Measurements from ENCODE around the gene NOS3. TPM values are rescaled to one million over a fixed set of nuclear protein-coding genes. Genes with fewer than 3 reads are reported as not detected.

NOS3 gene
- total RNA-seq, 4 donors from 2014 or later, result 2.5 to 11.3 (median 6.0) TPM

DNA sequence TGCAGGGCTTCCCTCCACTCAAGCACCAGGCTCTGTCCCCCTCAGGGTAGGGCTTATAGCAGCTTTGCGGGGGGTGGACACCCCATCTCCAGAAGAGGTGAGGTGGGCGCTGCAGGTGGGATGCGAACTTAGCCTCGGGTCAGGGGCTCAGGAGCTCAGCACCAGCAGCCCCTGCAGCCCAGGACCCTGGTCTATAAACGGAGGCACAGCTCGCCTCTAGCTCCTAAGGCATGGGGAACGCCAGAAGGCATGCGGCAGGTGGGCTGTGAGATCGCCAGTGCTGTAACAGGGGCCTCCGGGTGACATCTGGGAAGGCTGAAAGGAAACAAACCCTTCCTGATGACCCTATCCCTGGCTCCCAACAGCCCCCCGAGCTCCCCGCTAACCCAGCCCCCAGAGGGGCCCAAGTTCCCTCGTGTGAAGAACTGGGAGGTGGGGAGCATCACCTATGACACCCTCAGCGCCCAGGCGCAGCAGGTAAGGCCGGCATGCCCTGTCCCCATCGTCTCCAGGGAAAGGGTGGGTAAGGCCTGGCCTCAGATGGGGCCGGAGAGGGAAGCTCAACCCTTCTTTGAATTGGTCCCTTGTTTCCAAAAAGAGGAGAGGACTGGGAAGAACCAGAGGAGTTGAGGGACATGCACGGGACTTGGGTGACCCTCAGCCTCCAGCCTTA is 4.2 kb downstream of the NOS3 start:
- TF ChIP-seq, protein P1, sequence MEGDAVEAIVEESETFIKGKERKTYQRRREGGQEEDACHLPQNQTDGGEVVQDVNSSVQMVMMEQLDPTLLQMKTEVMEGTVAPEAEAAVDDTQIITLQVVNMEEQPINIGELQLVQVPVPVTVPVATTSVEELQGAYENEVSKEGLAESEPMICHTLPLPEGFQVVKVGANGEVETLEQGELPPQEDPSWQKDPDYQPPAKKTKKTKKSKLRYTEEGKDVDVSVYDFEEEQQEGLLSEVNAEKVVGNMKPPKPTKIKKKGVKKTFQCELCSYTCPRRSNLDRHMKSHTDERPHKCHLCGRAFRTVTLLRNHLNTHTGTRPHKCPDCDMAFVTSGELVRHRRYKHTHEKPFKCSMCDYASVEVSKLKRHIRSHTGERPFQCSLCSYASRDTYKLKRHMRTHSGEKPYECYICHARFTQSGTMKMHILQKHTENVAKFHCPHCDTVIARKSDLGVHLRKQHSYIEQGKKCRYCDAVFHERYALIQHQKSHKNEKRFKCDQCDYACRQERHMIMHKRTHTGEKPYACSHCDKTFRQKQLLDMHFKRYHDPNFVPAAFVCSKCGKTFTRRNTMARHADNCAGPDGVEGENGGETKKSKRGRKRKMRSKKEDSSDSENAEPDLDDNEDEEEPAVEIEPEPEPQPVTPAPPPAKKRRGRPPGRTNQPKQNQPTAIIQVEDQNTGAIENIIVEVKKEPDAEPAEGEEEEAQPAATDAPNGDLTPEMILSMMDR (IDR thresholded peaks at IDR 0.05; ENCODE audit: low read depth), result no peak

DNA sequence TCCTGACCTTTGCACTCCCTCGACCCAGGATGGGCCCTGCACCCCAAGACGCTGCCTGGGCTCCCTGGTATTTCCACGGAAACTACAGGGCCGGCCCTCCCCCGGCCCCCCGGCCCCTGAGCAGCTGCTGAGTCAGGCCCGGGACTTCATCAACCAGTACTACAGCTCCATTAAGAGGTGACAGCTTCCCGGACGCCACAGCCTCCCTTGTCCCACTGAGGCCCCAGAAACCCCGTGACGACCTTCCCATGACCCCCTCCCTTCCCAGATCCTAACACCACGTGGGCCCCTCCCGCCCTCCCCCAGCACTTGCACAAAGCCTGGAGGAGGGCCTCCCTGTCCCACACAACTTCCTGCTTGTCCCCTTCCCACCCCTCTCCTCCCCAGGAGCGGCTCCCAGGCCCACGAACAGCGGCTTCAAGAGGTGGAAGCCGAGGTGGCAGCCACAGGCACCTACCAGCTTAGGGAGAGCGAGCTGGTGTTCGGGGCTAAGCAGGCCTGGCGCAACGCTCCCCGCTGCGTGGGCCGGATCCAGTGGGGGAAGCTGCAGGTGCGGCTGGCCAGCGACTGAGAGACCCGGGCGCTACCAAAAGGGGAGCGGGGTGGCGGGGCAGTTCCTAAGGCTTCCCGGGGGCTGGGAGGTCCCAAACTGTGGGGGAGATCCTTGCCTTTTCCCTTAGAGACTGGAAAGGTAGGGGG is 5.7 kb downstream of the NOS3 start:
- TF ChIP-seq, protein P1 (IDR thresholded peaks at IDR 0.05; ENCODE audit: low read depth), result no peak

DNA sequence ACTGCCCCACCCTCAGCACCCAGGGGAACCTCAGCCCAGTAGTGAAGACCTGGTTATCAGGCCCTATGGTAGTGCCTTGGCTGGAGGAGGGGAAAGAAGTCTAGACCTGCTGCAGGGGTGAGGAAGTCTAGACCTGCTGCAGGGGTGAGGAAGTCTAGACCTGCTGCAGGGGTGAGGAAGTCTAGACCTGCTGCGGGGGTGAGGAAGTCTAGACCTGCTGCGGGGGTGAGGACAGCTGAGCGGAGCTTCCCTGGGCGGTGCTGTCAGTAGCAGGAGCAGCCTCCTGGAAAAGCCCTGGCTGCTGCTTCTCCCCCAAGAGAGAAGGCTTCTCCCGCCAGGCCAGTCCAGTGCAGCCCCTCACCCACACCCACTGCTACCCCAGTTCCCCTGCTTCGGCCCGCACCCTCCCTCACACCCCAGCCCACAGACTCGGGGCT is 6.3 kb downstream of the NOS3 start:
- TF ChIP-seq, protein P1 (IDR thresholded peaks at IDR 0.05; ENCODE audit: low read depth), result no peak

DNA sequence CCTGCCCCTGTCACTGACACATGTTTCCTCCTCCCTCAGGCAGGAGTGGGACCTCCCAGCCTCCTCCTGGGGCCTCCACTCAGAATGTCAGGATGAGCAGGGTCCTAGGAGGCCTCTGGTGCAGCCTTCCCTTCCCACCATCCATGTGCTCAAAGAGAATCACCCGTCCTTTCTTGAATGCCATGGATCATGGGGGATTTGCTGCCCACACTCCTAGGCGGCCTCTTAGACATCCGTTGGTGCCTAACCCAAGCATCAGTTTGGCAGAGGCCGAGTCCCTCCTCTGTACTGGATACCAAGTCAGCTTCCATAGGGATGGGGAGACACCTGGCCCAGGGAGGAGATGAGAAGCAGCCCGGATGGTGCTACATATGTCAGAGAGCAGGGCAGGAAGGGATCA is 7.0 kb downstream of the NOS3 start:
- TF ChIP-seq, protein P1 (IDR thresholded peaks at IDR 0.05; ENCODE audit: low read depth), result no peak

DNA sequence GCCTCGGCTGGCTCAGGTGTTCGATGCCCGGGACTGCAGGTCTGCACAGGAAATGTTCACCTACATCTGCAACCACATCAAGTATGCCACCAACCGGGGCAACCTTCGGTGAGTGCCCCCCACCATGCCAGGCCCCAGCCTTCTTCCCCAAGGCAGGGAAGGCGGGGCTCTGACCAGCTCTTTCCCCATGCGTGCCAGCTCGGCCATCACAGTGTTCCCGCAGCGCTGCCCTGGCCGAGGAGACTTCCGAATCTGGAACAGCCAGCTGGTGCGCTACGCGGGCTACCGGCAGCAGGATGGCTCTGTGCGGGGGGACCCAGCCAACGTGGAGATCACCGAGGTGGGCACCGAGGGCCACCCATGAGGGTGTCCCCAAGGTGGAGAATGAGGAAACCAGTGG is 7.5 kb downstream of the NOS3 start:
- TF ChIP-seq, protein P1 (IDR thresholded peaks at IDR 0.05; ENCODE audit: low read depth), result no peak

DNA sequence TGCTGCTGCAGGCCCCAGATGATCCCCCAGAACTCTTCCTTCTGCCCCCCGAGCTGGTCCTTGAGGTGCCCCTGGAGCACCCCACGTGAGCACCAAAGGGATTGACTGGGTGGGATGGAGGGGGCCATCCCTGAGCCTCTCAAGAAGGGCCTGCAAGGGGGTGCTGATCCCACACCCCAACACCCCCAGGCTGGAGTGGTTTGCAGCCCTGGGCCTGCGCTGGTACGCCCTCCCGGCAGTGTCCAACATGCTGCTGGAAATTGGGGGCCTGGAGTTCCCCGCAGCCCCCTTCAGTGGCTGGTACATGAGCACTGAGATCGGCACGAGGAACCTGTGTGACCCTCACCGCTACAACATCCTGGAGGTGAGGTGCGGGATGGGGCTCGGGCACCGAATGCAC is 8.2 kb downstream of the NOS3 start:
- TF ChIP-seq, protein P1 (IDR thresholded peaks at IDR 0.05; ENCODE audit: low read depth), result no peak

DNA sequence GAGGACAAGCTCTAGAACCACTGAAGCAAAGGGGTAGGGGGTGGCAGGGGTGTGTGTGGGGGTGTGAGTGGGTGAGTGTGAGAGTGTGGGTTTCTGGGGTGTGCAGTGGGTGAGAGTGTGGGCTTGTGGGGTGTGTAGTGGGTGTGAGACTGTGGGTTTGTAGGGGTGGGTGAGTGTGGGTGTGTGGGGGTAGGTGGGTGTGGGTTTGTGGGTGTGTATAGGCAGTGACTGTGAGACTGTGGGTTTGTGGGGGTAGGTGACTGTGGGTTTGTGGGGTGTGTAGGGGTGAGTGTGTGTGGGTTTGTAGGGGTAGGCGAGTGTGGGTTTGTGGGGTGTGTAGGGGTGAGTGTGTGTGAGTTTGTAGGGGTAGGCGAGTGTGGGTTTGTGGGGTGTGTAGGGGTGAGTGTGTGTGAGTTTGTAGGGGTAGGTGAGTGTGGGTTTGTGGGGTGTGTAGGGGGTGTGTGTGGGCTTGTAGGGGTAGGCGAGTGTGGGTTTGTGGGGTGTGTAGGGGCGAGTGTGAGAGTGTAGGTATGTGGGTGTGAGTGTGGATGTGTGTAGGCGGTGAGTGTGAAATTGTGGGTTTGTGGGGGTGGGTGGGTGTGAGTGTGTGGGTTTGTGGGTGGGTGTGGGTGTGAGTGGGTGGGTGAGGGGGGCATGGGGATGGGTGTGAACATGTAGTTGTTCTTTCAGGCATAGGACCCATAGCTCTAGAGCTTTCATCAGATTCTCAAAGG is 8.8 kb downstream of the NOS3 start:
- TF ChIP-seq, protein P1 (IDR thresholded peaks at IDR 0.05; ENCODE audit: low read depth), result no peak
